LNCAP (cell line): ENCODE data around the gene BMP2K.

Source experiments
- CTCF ChIP-seq: fragments of 450-650 bp; IDR thresholded peaks from 2 replicates; pipeline ENCODE4 v1.5.1; 2017; ENCODE audit warnings: mild to moderate bottlenecking

The BMP2K gene

GRCh38 chr4:78756137-78756536, 20.0 kb upstream of the BMP2K start:
- TF ChIP-seq CTCF, result no peak

- no peak for TF ChIP-seq CTCF
Observed at GRCh38 chr4:78756776-78757175, 19.4 kb upstream of the BMP2K start.

DNA sequence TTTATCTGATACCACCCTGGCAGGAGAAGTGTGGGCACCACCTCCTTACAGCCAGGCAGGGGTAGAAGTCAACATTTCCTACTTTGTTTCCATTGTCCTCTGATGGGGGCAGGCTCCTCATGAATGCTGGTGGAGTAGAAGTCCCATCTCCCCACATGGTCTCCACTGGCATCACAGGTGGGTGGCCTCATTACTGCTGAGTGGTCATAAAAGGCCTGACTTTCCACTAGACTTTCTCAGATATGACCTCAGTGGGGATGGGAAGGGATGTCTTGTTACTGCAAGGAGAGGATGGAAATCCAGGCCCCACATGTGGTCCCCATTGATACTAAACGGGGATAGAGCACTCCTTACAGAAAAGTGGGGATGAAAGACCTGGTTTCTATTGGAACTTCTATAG, 18.6 kb upstream of the BMP2K start:
- no peak for TF ChIP-seq CTCF

DNA sequence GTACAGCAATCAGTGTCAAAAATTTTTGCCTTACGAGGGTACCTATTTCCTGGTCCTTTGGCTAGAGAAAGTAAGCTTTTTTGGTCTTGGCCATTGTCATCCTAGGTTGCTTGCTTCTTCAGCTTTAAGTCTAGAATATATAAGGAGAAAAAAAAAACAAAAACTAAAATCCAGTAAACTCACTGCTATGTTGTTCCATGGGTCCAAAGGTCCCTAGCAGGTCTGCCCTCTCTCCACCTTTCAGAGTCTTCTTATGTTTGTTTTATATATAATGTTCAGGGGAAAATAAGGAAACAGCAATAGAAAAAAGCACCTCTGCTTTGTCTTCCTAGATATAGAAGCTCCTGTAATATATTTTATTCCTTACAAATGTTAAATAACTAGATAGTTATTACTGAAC, 18.1 kb upstream of the BMP2K start:
- no peak for TF ChIP-seq CTCF

DNA sequence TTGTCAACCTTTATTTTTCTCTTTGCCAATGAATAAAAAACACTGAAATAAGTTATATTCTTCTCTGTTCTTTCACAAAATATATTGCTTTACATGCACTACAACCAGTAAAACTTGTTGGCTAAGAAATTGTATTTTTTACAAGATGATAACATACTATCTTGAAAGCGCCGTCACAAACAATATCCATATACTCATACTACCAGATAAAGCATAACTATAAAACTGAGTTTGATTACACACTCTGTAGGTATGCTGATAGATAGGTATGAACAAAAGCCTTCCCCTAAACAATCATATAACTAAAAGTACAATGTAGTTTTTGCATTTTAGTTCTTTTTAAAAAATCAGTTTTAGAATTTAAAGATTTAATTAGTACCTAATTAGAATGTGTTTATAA, 13.6 kb upstream of the BMP2K start:
- no peak for TF ChIP-seq CTCF

DNA sequence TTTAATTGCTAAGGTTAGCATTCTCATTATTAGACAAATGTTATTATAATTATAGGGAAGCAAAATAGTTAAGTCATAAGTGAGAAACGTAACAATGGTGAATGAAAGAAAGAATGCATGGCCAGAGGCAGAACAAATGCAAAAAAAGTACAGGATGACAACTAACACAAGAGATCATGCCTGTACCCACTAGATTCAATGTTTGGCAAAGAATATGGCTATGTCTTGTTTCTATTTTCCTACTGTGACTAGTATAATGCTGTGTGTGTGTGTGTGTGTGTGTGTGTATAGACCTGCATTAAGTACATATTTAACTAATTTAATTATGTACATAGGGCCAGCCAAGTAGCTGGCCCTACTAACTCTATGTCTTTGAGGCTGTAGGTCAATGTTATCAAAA, 12.9 kb upstream of the BMP2K start:
- TF ChIP-seq CTCF, result no peak

DNA sequence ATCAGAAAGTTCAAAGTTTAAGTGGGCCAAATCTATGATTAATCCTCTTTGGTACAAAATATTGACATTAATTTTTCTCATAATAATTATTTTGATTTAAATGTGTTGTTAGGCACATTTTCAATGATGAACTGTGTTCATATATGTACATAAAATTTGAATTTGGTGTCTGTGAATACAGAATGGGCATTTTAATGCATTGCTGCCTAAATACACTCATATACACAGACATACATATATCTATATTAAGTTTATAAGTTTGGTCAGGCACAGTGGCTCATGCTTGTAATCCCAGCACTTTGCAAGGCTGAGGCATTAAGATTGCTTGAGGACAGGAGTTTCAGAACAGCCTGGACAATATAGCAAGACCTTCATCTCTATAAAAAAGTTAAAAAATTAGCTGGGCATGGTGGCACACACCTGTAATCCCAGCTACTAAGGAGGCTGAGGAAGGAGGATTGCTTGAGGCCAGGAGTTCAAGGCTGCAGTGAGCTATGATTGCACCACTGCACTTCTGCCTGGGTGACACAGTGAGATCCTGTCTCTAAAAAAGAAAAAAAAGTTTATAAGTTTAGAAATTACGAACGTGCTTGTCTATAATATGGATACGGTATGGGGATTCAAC, 12.3 kb upstream of the BMP2K start:
- TF ChIP-seq CTCF, result no peak

- no peak for TF ChIP-seq CTCF
Observed at GRCh38 chr4:78764498-78764961, 11.6 kb upstream of the BMP2K start.
